Body of pancreas (tissue), 4 donors: ENCODE measurements around the gene EML4.

Experiments used
- CTCF ChIP-seq, 7 experiments: fragments of 450-650 bp in 4 of 7; fragments of 200-600 bp in 3 of 7; sonication (generic) in 3 of 7; IDR thresholded peaks; one replicate each; pipeline ENCODE4 v1.5.1; 2016 to 2019; ENCODE audit warnings: antibody characterized with exemption in 7 of 7
- POLR2A ChIP-seq, 3 donors: fragments of 450-650 bp; IDR thresholded peaks; one replicate each; pipeline ENCODE4 v1.6.1; 2016; ENCODE audit warnings: antibody characterized with exemption in 3 of 3, mild to moderate bottlenecking in 2 of 3

- no peak for TF ChIP-seq POLR2A (IDR thresholded peaks at IDR 0.05)
- TF ChIP-seq CTCF (IDR thresholded peaks at IDR 0.05), result no peak
Observed at GRCh38 chr2:42298996-42299754, 130.0 kb downstream of the EML4 start.
